Measurements from ENCODE around the gene SLC22A7. TPM values are rescaled to one million over a fixed set of nuclear protein-coding genes. Genes with fewer than 3 reads are reported as not detected.

The SLC22A7 gene
- total and polyA plus RNA-seq, 4 donors = 143 to 495 (median 228) TPM

DNA sequence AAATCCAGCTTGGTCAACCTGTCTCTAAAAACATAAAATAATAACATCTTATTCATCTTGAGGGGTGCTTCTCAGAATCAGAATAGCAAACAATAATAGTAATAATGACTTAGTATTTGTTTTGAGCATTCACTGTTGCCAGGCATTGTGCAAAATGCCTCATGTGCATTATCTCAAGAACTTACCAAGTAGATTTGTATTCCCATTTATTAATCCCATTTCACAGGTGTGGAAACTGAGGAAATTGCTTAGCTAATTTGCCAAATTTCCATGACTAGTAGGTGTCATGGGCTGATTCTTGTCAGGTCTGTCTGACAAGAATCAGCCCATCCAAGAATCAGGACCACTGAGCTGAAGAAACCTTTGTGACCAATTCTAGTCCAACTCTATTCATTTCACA, 49.3 kb upstream of the SLC22A7 start:
- Histone ChIP-seq H3K27ac (ENCODE audit: low read depth in 1 of 2, low read length in 2 of 2) (no peak overlapping the region), H3K36me3 (ENCODE audit: control insufficient read depth in 4 of 4, insufficient read depth in 3 of 4, low read depth in 1 of 4, low read length in 3 of 4) (no peaks in the 10 kb centered on the region), H3K9me3 (ENCODE audit: control insufficient read depth in 4 of 4, low read length in 3 of 4) (no peaks in the 10 kb centered on the region), H3K9ac (ENCODE audit: low read depth in 1 of 2, low read length in 2 of 2) (no peak overlapping the region), H3K4me3 (ENCODE audit: low read depth in 1 of 3, low read length in 3 of 3) (no peak overlapping the region), H3K4me1 (ENCODE audit: control insufficient read depth in 4 of 4, insufficient read depth in 4 of 4, low read length in 3 of 4) (peaks cover 2 to 12% (median 9%) of the 10 kb centered on the region in 4 donors), H3K27me3 (ENCODE audit: control insufficient read depth in 4 of 4, insufficient read depth in 4 of 4, low read length in 3 of 4) (peaks cover 0 to 7% (median 0%) of the 10 kb centered on the region in 4 donors)
- TF ChIP-seq, protein P1, sequence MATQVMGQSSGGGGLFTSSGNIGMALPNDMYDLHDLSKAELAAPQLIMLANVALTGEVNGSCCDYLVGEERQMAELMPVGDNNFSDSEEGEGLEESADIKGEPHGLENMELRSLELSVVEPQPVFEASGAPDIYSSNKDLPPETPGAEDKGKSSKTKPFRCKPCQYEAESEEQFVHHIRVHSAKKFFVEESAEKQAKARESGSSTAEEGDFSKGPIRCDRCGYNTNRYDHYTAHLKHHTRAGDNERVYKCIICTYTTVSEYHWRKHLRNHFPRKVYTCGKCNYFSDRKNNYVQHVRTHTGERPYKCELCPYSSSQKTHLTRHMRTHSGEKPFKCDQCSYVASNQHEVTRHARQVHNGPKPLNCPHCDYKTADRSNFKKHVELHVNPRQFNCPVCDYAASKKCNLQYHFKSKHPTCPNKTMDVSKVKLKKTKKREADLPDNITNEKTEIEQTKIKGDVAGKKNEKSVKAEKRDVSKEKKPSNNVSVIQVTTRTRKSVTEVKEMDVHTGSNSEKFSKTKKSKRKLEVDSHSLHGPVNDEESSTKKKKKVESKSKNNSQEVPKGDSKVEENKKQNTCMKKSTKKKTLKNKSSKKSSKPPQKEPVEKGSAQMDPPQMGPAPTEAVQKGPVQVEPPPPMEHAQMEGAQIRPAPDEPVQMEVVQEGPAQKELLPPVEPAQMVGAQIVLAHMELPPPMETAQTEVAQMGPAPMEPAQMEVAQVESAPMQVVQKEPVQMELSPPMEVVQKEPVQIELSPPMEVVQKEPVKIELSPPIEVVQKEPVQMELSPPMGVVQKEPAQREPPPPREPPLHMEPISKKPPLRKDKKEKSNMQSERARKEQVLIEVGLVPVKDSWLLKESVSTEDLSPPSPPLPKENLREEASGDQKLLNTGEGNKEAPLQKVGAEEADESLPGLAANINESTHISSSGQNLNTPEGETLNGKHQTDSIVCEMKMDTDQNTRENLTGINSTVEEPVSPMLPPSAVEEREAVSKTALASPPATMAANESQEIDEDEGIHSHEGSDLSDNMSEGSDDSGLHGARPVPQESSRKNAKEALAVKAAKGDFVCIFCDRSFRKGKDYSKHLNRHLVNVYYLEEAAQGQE (IDR thresholded peaks at IDR 0.05) = no peak
- TF ChIP-seq NR2F2 (IDR thresholded peaks at IDR 0.05) (no peak), FOXA1 (IDR thresholded peaks at IDR 0.05) (no peak), RXRA (IDR thresholded peaks at IDR 0.05) (no peak), JUND (IDR thresholded peaks at IDR 0.05) (no peak), FOXA2 (IDR thresholded peaks at IDR 0.05) (no peak), HNF4G (IDR thresholded peaks at IDR 0.05) (no peak), YY1 (IDR thresholded peaks at IDR 0.05) (no peak), GABPA (IDR thresholded peaks at IDR 0.05 in 1 of 2, conservative IDR thresholded peaks at IDR 0.05 in 1 of 2) (no peak), HNF4A (conservative IDR thresholded peaks at IDR 0.05) (no peak), RAD21 (IDR thresholded peaks at IDR 0.05) (no peak), EGR1 (IDR thresholded peaks at IDR 0.05; ENCODE audit: low read depth in 2 of 2) (no peak), TAF1 (conservative IDR thresholded peaks at IDR 0.05) (no peak), SP1 (IDR thresholded peaks at IDR 0.05) (no peak)
- TF ChIP-seq, protein P2, sequence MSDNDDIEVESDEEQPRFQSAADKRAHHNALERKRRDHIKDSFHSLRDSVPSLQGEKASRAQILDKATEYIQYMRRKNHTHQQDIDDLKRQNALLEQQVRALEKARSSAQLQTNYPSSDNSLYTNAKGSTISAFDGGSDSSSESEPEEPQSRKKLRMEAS (IDR thresholded peaks at IDR 0.05) = no peak
- TF ChIP-seq, protein P3, sequence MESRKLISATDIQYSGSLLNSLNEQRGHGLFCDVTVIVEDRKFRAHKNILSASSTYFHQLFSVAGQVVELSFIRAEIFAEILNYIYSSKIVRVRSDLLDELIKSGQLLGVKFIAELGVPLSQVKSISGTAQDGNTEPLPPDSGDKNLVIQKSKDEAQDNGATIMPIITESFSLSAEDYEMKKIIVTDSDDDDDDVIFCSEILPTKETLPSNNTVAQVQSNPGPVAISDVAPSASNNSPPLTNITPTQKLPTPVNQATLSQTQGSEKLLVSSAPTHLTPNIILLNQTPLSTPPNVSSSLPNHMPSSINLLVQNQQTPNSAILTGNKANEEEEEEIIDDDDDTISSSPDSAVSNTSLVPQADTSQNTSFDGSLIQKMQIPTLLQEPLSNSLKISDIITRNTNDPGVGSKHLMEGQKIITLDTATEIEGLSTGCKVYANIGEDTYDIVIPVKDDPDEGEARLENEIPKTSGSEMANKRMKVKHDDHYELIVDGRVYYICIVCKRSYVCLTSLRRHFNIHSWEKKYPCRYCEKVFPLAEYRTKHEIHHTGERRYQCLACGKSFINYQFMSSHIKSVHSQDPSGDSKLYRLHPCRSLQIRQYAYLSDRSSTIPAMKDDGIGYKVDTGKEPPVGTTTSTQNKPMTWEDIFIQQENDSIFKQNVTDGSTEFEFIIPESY (IDR thresholded peaks at IDR 0.05) = no peak
- DNase-seq (ENCODE audit: low spot score) = no peak

DNA sequence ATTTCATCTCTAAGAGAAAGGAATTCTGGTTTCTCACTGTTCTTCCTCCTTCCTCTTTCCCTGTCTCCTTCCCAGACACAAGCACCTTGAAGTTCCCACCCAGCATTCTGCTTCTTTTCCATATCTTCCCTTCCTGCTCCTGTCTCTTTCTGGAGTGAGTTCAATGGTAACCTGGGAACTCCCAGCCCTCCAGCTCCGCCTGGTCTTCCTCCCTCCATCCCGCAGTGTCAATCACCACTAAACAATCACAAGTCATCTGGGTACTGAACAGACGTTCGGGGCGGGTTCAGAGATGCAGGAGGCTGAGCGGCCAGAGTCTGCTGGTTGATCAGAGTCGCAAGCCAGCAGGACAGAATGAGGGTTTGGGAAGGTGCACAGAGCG, 47.1 kb upstream of the SLC22A7 start:
- no peak for DNase-seq (ENCODE audit: low spot score)
- no peak overlapping the region for H3K27ac ChIP-seq (ENCODE audit: low read depth in 1 of 2, low read length in 2 of 2)
- no peak overlapping the region for H3K4me3 ChIP-seq (ENCODE audit: low read depth in 1 of 3, low read length in 3 of 3)
- WGBS = 12% methylated on average over 8 of the region's 8 CpGs
- H3K9ac ChIP-seq (ENCODE audit: low read depth in 1 of 2, low read length in 2 of 2) = no peak overlapping the region
- peaks cover 2 to 12% (median 9%) of the 10 kb centered on the region in 4 donors for H3K4me1 ChIP-seq (ENCODE audit: control insufficient read depth in 4 of 4, insufficient read depth in 4 of 4, low read length in 3 of 4)
- no peaks in the 10 kb centered on the region for H3K36me3 ChIP-seq (ENCODE audit: control insufficient read depth in 4 of 4, insufficient read depth in 3 of 4, low read depth in 1 of 4, low read length in 3 of 4)
- no peaks in the 10 kb centered on the region for H3K9me3 ChIP-seq (ENCODE audit: control insufficient read depth in 4 of 4, low read length in 3 of 4)
- no peaks in the 10 kb centered on the region for H3K27me3 ChIP-seq (ENCODE audit: control insufficient read depth in 4 of 4, insufficient read depth in 4 of 4, low read length in 3 of 4)
- TF ChIP-seq NR2F2 (IDR thresholded peaks at IDR 0.05) = no peak
- no peak for TF ChIP-seq GABPA (IDR thresholded peaks at IDR 0.05 in 1 of 2, conservative IDR thresholded peaks at IDR 0.05 in 1 of 2)
- TF ChIP-seq, protein P4, sequence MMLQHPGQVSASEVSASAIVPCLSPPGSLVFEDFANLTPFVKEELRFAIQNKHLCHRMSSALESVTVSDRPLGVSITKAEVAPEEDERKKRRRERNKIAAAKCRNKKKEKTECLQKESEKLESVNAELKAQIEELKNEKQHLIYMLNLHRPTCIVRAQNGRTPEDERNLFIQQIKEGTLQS (IDR thresholded peaks at IDR 0.05) = no peak
- no peak for TF ChIP-seq JUND (IDR thresholded peaks at IDR 0.05)
- TF ChIP-seq FOXA2 (IDR thresholded peaks at IDR 0.05) = no peak
- TF ChIP-seq, protein P1 (IDR thresholded peaks at IDR 0.05) = no peak
- TF ChIP-seq, protein P2 (IDR thresholded peaks at IDR 0.05) = no peak
- TF ChIP-seq FOXA1 (IDR thresholded peaks at IDR 0.05) = no peak
- TF ChIP-seq, protein P3 (IDR thresholded peaks at IDR 0.05) = no peak
- TF ChIP-seq, protein P5, sequence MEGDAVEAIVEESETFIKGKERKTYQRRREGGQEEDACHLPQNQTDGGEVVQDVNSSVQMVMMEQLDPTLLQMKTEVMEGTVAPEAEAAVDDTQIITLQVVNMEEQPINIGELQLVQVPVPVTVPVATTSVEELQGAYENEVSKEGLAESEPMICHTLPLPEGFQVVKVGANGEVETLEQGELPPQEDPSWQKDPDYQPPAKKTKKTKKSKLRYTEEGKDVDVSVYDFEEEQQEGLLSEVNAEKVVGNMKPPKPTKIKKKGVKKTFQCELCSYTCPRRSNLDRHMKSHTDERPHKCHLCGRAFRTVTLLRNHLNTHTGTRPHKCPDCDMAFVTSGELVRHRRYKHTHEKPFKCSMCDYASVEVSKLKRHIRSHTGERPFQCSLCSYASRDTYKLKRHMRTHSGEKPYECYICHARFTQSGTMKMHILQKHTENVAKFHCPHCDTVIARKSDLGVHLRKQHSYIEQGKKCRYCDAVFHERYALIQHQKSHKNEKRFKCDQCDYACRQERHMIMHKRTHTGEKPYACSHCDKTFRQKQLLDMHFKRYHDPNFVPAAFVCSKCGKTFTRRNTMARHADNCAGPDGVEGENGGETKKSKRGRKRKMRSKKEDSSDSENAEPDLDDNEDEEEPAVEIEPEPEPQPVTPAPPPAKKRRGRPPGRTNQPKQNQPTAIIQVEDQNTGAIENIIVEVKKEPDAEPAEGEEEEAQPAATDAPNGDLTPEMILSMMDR (IDR thresholded peaks at IDR 0.05; ENCODE audit: low read depth, low read length, missing input control) = no peak
- TF ChIP-seq HNF4G (IDR thresholded peaks at IDR 0.05) = no peak
- no peak for TF ChIP-seq HNF4A (conservative IDR thresholded peaks at IDR 0.05)
- no peak for TF ChIP-seq EGR1 (IDR thresholded peaks at IDR 0.05; ENCODE audit: low read depth in 2 of 2)
- TF ChIP-seq RAD21 (IDR thresholded peaks at IDR 0.05) = no peak

All from liver (tissue), 9 donors.